Mammary epithelial cell (primary cell): ENCODE measurements around the gene SLC5A10.

ENCODE experiments used
- CTCF ChIP-seq, 2 donors: IDR thresholded peaks in 1 of 2; conservative IDR thresholded peaks in 1 of 2; 2 replicates each; pipeline ENCODE4 v1.5.1; 2011 to 2012; ENCODE audit warnings: inconsistent platforms in 2 of 2, low read length in 2 of 2, mild to moderate bottlenecking in 2 of 2, control low read depth in 1 of 2, low read depth in 1 of 2; ENCODE audit not compliant: insufficient read depth in 1 of 2; ENCODE audit errors: extremely low read depth in 1 of 2
- EZH2 ChIP-seq: IDR thresholded peaks from 2 replicates; pipeline ENCODE4 v1.6.1; 2012; ENCODE audit warnings: low read length, inconsistent platforms, borderline replicate concordance

GRCh38 chr17:18949566-18949965 lies 2.4 kb upstream of the SLC5A10 start:
- no peak for TF ChIP-seq CTCF (conservative IDR thresholded peaks at IDR 0.05 in 1 of 2, IDR thresholded peaks at IDR 0.05 in 1 of 2; ENCODE audit: extremely low read depth in 1 of 2, insufficient read depth in 1 of 2, low read depth in 1 of 2, low read length in 2 of 2)
- TF ChIP-seq EZH2 = no peak
